ENCODE results near the gene KIAA1671. TPM values are rescaled to one million over a fixed set of nuclear protein-coding genes. Genes with fewer than 3 reads are reported as not detected.

Gene KIAA1671
- total and polyA plus RNA-seq, 2 of the 13 experiments (the other 11 are each of a cell fraction or from before 2014, with no cell fraction given): 13.5 to 13.6 TPM

- TF ChIP-seq FOXO1 (CRISPR knock-in tag; IDR thresholded peaks at IDR 0.05): peak; percentile 42; the same call in 1 of the 2 replicates
- TF ChIP-seq ZFP41 (CRISPR knock-in tag; IDR thresholded peaks at IDR 0.05; ENCODE audit: borderline replicate concordance): no peak
- TF ChIP-seq ARID2 (CRISPR knock-in tag; IDR thresholded peaks at IDR 0.05; ENCODE audit: borderline replicate concordance): no peak
- TF ChIP-seq ZNF263 (CRISPR knock-in tag; IDR thresholded peaks at IDR 0.05): peak; percentile 30; the same call in 1 of the 2 replicates
- TF ChIP-seq ZNF510 (CRISPR knock-in tag; IDR thresholded peaks at IDR 0.05; ENCODE audit: low read depth): no peak
- no peak for TF ChIP-seq KDM5A (IDR thresholded peaks at IDR 0.05; ENCODE audit: borderline replicate concordance, low read length)
- TF ChIP-seq ZMYM4 (CRISPR knock-in tag; IDR thresholded peaks at IDR 0.05): 0 out of 2 replicates have a peak, but pooled peaks have one; percentile 43
- TF ChIP-seq, protein P1, sequence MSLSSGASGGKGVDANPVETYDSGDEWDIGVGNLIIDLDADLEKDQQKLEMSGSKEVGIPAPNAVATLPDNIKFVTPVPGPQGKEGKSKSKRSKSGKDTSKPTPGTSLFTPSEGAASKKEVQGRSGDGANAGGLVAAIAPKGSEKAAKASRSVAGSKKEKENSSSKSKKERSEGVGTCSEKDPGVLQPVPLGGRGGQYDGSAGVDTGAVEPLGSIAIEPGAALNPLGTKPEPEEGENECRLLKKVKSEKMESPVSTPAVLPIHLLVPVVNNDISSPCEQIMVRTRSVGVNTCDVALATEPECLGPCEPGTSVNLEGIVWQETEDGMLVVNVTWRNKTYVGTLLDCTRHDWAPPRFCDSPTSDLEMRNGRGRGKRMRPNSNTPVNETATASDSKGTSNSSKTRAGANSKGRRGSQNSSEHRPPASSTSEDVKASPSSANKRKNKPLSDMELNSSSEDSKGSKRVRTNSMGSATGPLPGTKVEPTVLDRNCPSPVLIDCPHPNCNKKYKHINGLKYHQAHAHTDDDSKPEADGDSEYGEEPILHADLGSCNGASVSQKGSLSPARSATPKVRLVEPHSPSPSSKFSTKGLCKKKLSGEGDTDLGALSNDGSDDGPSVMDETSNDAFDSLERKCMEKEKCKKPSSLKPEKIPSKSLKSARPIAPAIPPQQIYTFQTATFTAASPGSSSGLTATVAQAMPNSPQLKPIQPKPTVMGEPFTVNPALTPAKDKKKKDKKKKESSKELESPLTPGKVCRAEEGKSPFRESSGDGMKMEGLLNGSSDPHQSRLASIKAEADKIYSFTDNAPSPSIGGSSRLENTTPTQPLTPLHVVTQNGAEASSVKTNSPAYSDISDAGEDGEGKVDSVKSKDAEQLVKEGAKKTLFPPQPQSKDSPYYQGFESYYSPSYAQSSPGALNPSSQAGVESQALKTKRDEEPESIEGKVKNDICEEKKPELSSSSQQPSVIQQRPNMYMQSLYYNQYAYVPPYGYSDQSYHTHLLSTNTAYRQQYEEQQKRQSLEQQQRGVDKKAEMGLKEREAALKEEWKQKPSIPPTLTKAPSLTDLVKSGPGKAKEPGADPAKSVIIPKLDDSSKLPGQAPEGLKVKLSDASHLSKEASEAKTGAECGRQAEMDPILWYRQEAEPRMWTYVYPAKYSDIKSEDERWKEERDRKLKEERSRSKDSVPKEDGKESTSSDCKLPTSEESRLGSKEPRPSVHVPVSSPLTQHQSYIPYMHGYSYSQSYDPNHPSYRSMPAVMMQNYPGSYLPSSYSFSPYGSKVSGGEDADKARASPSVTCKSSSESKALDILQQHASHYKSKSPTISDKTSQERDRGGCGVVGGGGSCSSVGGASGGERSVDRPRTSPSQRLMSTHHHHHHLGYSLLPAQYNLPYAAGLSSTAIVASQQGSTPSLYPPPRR (CRISPR knock-in tag; IDR thresholded peaks at IDR 0.05; ENCODE audit: borderline replicate concordance): peak; percentile 57
- TF ChIP-seq ZBTB44 (CRISPR knock-in tag; IDR thresholded peaks at IDR 0.05): no peak
- TF ChIP-seq KLF15 (CRISPR knock-in tag; IDR thresholded peaks at IDR 0.05; ENCODE audit: borderline replicate concordance): no peak
- TF ChIP-seq, protein P2, sequence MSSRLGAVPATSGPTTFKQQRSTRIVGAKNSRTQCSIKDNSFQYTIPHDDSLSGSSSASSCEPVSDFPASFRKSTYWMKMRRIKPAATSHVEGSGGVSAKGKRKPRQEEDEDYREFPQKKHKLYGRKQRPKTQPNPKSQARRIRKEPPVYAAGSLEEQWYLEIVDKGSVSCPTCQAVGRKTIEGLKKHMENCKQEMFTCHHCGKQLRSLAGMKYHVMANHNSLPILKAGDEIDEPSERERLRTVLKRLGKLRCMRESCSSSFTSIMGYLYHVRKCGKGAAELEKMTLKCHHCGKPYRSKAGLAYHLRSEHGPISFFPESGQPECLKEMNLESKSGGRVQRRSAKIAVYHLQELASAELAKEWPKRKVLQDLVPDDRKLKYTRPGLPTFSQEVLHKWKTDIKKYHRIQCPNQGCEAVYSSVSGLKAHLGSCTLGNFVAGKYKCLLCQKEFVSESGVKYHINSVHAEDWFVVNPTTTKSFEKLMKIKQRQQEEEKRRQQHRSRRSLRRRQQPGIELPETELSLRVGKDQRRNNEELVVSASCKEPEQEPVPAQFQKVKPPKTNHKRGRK (CRISPR knock-in tag; IDR thresholded peaks at IDR 0.05): no peak
- peak; percentile 62 for TF ChIP-seq ZBTB33 (CRISPR knock-in tag; IDR thresholded peaks at IDR 0.05)
- TF ChIP-seq MXD4 (CRISPR knock-in tag; IDR thresholded peaks at IDR 0.05): peak; percentile 27; the same call in 1 of the 2 replicates
- no peak for TF ChIP-seq CREB1 (IDR thresholded peaks at IDR 0.05)
- no peak for TF ChIP-seq CREB1 (CRISPR knock-in tag; IDR thresholded peaks at IDR 0.05)
- TF ChIP-seq ZNF597 (CRISPR knock-in tag; IDR thresholded peaks at IDR 0.05): no peak
- no peak for TF ChIP-seq GTF3A (CRISPR knock-in tag; conservative IDR thresholded peaks at IDR 0.05)
- no peak for TF ChIP-seq FOXK1 (CRISPR knock-in tag; IDR thresholded peaks at IDR 0.05; ENCODE audit: borderline replicate concordance, low read depth)
Measured at GRCh38 chr22:25083807-25084200, 131.3 kb downstream of the KIAA1671 start (continued).
